ENCODE measurements around the gene CDSN.
"Not testable (repeated sequence)": the region's sequence is repeated elsewhere in the genome, so short reads cannot be mapped to it uniquely, and the experiment has no call there.

CDSN gene

GRCh38 chr6:31120151-31120915 lies at the start of gene CDSN:
Gene CDSN, minus strand, starts transcription at chr6:31120446. Its CDS starts 27 bp downstream, at chr6:31120419.
- no peak for DNase-seq (ENCODE audit: low read depth, low spot score)

GRCh38 chr6:31169123-31169857 lies 49.0 kb upstream of the CDSN start:
- DNase-seq (ENCODE audit: low read depth, low spot score): no peak

- no peak for DNase-seq (ENCODE audit: low read depth, low spot score)
Observed at GRCh38 chr6:31168606-31169005, 48.4 kb upstream of the CDSN start.

- no peak for DNase-seq (ENCODE audit: low read depth, low spot score)
Observed at GRCh38 chr6:31165986-31166385, 45.7 kb upstream of the CDSN start.

GRCh38 chr6:31165064-31165832 lies 45.0 kb upstream of the CDSN start:
- not testable (repeated sequence) for DNase-seq (ENCODE audit: low read depth, low spot score)

GRCh38 chr6:31164475-31165063 lies 44.3 kb upstream of the CDSN start:
- not testable (repeated sequence) for DNase-seq (ENCODE audit: low read depth, low spot score)

GRCh38 chr6:31163922-31164321 lies 43.7 kb upstream of the CDSN start:
- DNase-seq (ENCODE audit: low read depth, low spot score): no peak

- DNase-seq (ENCODE audit: low read depth, low spot score): no peak
Observed at GRCh38 chr6:31162463-31163165, 42.4 kb upstream of the CDSN start.

- DNase-seq (ENCODE audit: low read depth, low spot score): no peak
Observed at GRCh38 chr6:31161216-31162126, 41.2 kb upstream of the CDSN start.

GRCh38 chr6:31158863-31159855 lies 38.9 kb upstream of the CDSN start:
- no peak for DNase-seq (ENCODE audit: low read depth, low spot score)

- peak; percentile 97 for DNase-seq (ENCODE audit: low read depth, low spot score)
Observed at GRCh38 chr6:31158140-31158862, 38.1 kb upstream of the CDSN start, which contains the start of gene TCF19. Gene TCF19, plus strand, starts transcription at chr6:31158589. Its CDS starts 881 bp downstream, at chr6:31159470.

GRCh38 chr6:31157513-31158139 lies 37.4 kb upstream of the CDSN start, which contains the start of gene CCHCR1:
Gene CCHCR1, minus strand, starts transcription at chr6:31157802. Its CDS starts 202 bp downstream, at chr6:31157600.
- DNase-seq (ENCODE audit: low read depth, low spot score): no peak

GRCh38 chr6:31156641-31157040 lies 36.4 kb upstream of the CDSN start:
- no peak for DNase-seq (ENCODE audit: low read depth, low spot score)

- DNase-seq (ENCODE audit: low read depth, low spot score): no peak
Observed at GRCh38 chr6:31154436-31154835, 34.2 kb upstream of the CDSN start.

- DNase-seq (ENCODE audit: low read depth, low spot score): no peak
Observed at GRCh38 chr6:31152781-31153180, 32.5 kb upstream of the CDSN start.

GRCh38 chr6:31149827-31150447 lies 29.7 kb upstream of the CDSN start:
- DNase-seq (ENCODE audit: low read depth, low spot score): no peak

- no peak for DNase-seq (ENCODE audit: low read depth, low spot score)
Observed at GRCh38 chr6:31145386-31145785, 25.1 kb upstream of the CDSN start.

All from brain pericyte (primary cell).